ENCODE data around the gene FAM187B.
"Not testable (repeated sequence)": the region's sequence is repeated elsewhere in the genome, so short reads cannot be mapped to it uniquely, and the experiment has no call there.

Gene FAM187B

DNA sequence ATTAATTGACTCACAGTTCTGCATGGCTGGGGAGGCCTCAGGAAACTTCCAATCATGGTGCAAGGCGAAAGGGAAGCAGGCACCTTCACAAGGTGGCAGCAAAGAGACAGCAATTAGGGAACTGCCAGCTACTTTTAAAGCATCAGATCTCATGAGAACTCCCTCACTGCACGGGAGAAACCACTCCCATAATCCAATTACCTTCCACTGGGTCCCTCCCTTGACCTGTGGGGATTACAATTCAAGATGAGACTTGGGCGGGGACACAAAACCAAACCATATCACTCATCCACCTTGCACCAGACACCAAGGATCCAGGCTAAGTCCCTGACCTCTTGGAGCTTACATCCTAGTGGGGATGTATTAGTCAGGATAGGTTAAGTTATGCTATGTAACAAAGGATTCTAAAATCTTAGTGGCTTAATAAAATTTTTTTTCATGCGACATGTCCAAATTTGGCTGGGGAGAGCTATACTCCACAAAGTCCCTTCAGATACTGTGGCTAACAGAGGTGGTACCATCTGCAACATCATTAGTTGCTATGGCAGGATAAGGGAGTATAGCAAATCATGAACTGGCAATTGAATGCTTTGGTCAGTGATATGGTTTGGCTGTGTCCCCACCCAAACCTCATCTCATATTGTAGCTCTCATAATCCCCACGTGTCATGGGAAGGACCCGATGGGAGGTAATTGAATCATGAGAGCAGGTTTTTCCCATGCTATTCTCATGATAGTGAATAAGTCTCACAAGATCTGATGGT lies 8.3 kb upstream of the FAM187B start:
- no peak for DNase-seq (ENCODE audit: low read depth in 2 of 2)

DNA sequence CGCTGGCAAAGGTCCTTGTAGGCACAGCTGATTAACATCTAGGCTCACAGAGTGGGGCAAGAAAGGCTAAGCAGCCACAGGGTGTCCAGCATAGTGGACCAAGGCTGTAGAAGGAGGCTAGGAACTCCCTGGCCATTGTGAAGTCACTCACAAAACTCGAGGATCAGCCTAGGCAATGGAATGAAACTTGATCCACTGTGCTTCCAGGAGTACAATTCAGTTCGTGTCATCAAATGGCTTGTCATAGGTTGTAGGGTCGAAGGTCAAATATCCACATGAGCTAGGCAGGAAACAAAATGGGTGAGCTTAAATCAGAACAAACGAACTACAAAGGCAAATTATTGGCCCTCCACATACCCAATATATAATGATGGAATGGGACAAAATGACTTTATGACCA lies 4.4 kb upstream of the FAM187B start:
- DNase-seq (ENCODE audit: low read depth in 2 of 2), result no peak

DNA sequence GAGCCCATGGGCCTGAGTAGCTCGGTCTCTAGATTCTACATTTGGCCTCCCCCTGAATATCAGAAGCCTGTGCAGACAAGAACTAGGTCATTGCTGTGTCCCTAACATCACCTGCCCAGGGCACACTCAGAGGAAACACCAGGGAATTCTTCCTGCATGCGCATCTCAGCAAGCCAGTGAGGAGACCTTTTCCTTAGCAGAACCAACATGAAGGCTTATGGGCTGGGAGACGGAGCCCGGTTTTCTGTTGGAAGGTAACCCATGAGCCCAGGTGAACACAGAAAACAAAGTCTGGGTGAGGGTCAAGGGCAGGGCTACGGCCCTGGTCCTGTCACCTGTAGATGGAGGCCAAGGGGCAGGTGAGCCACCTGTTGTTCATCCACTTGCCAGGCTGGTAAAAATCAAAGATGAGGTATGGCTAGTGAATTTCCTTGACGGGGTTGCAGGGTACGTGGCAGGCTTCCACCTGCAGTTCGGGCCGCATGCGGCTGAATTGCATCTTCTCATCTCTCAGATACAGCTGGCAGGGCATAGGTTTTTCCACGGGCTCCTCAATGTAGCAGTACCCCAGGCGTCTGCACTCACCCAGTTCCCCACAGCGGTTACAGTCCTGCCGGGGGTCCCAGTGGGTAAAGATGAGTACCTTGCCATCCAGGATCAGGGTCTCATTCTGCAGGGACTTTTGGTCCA lies 3.6 kb upstream of the FAM187B start:
- no peak for DNase-seq (ENCODE audit: low read depth in 2 of 2)

DNA sequence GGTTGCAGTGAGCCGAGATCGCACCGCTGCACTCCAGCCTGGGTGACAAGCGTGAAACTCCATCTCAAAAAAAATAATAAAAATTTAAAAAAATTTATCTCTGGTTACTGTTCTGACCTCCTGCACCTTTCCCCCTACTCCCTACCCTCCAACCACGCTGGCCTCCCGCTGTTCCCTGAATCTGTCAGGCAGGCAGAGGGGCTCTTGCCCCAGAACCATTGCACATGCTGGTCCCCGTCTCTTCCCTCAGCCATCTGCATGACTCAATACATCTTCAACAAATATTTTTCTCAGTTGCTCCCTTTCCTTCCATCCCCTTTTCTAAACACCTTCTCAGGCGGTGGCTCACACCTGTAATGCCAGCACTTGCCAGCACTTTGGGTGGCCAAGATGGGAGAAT lies 1.1 kb upstream of the FAM187B start:
- no peak for DNase-seq (ENCODE audit: low read depth in 2 of 2)

DNA sequence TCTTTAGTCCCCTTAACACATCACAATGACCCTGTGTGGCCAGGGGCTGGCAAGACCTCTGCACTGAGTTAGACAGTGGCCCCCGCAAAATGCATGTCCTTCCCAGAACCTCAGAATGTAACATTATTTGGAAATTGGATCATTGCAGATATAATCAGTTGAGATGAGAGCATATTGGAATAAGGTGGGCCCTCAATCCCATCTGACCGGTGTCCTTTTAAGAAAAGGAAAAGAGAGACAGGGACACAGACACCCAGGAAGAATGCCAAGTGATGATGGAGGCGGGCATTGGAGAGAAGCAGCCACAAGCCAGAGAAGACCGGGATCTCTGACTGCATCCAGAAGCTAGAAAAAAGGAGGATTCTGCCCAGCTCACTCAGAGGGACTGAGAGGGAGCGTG lies 1.8 kb downstream of the FAM187B start:
- no peak for DNase-seq (ENCODE audit: low read depth in 2 of 2)

DNA sequence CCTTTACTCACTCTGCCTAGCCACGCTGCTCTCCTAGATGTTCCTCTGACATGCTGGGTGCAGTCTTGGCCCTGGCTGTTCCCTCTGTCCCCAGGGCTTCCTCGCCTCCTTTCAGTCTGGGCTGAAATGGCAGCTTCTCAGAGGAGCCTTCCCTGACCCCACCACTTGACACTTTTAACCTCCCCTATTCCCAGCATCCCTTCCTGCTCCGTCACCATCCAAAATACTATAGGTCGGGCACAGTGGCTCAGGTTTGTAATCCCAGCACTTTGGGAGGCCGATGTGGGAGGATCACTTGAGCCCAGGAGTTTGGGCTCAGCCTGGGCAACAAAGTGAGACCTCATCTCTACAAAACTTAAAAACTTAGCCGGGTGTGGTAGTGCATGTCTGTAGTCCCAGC lies 2.6 kb downstream of the FAM187B start:
- DNase-seq (ENCODE audit: low read depth in 2 of 2), result no peak

DNA sequence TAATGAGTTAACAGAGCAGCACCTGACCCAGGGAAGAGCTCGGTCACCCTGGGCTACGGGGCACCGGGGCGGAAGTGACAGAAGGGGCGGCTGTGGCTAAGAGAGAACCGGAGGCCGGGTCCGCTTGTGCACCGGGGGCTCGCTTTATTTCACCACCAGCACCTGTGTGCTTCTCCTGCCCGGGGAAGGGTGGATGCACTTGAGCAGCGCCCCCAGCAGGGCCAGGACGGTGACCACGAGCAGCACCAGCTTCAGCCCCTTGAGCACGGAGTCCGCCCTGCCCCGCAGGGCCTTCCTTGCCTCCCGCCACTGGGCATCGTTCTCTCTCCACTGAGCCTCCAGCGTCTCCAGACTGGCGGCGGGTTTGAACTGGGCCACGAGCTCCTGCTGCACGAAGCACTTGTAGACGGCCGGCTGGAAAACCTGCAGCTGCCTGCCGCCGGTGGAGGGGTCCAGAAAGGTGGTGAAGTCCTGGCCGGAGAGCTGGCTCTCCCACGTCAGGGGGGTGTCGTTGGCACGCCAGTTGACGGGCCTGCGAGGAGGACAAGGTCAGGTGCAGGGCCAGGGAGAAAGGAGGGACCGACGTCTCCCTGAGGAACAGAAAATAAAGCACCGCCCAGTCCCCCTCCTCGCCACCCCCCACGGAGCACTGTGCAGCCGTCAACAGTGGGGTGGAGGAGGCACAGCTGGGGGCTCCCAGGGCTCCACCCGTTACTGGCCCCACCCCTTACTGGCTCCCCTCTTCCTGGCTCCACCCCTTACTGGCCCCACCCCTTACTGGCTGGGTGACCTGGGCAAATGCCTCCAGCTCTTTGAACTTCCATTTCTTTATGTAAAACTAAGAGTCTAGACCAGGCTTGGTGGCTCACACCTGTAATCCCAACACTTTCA lies 3.6 kb downstream of the FAM187B start:
- DNase-seq (ENCODE audit: low read depth in 2 of 2), result no peak

DNA sequence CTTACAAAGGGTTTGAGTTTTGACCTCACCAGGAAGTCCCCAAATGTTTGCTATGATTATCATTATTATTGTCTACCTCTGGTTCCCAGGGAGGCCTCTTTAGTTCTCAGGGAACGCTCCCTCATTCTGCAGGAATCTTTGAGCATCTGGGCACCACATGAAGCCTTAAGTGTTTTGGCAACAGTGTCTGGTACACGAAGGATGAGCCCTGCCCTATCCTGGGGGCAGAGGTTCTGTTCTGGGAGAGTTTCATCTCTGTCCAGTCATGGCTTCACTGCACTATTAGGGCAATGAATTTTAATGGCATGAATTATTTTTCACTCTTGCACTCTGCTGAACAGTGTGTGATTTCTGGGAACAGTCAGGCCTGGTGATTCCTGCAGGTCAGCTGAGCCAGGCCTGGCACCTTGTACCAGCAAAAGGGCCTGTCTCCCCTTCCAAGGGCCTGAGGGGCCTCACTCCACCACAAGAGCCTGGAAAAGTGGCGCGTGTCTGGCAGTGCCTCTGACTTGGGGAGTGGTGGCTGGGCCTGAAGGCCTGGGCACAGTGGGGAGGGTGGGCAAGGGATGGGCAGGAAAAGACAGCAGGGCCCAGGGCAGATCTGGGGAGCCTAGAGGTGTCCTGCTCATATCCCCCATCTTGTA lies 4.6 kb downstream of the FAM187B start:
- no peak for DNase-seq (ENCODE audit: low read depth in 2 of 2)

DNA sequence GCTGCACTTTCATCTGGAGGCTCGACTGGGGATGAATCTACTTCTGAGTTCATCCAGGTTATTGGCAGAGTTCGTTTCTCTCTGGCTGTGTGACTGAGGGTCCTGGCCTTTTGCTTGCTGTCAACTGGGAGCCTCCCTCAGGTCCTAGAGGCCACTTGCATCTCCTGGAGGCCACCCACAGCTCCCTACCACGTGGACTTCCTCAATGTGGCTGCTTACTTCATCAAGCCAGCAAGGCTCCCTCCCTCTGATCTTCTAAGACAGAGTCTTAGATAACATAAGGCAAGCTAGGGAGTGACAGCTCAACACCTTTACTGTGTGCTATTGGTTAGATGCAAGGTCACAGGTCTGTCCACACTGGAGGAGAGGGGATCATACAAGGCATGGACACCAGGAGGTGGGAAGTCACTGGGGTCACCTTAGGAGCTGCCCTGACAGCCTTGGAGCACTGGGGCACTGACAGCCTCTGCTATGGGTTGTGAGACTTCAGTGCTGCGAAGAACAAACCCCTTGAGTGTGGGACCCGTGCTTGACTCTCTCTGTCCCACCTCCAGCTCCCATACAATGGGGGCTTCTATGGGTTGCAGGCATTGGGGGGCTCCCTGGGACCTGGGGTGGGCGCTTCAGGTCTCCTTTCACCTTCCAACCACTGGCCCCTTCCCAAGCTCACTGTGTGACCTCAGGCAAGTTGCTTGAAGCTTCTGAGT lies 5.3 kb downstream of the FAM187B start:
- no peak for DNase-seq (ENCODE audit: low read depth in 2 of 2)

DNA sequence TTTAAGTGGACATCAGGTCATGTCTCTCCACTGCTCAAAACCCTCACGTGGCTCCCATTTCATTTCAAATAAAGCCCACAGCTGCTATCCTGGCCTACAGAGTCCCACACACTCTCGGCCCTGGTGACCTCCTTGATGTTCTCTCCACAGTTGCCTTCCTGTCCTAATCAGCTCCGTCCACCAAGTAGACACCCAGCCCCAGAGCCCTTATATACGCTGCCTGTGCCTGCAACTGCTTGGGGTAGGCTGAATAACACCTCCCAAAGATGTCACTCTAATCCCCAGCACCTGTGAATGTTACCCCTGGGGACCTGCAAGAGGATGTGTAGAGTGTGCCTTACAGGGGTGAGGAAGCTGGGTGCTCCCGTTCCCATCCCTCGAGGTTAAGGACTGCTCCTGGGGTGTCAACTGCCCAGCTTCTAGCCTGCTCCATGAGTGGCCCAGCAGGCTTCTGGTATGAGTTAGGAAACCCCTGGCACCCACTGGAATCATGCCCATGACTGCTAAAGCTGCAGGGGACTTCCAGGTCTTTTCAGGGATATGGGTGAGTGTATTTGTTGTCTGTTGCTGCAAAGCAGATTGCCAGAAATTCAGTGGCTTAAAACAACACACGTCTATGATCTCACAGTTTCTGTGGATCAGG lies 6.0 kb downstream of the FAM187B start:
- no peak for DNase-seq (ENCODE audit: low read depth in 2 of 2)

DNA sequence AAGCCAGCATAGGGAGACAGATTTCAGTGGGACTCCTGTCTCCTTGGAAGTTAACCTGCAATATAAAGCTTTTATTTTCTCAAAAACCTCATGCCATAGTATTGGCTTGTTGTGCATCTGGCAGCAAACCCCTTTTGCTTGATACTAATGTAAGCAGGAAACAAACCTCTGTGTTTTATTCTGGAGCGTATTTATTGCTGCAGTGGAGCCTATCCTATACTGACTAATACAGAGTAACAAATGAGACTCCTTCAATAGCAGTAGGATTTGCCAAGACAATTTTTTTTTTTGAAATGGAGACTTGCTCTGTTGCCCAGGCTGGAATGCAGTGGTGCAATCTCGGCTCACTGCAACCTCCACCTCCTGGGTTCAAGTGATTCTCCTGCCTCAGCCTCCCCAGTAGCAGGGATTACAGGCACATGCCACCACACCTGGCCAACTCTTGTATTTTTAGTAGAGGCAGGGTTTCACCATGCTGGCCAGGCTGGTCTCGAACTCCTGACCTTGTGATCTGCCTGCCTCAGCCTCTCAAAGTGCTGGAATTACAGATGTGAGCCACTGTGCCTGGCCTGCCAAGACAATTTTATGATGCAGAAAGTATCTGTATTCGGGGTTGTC lies 7.5 kb downstream of the FAM187B start:
- not testable (repeated sequence) for DNase-seq (ENCODE audit: low read depth in 2 of 2)

DNA sequence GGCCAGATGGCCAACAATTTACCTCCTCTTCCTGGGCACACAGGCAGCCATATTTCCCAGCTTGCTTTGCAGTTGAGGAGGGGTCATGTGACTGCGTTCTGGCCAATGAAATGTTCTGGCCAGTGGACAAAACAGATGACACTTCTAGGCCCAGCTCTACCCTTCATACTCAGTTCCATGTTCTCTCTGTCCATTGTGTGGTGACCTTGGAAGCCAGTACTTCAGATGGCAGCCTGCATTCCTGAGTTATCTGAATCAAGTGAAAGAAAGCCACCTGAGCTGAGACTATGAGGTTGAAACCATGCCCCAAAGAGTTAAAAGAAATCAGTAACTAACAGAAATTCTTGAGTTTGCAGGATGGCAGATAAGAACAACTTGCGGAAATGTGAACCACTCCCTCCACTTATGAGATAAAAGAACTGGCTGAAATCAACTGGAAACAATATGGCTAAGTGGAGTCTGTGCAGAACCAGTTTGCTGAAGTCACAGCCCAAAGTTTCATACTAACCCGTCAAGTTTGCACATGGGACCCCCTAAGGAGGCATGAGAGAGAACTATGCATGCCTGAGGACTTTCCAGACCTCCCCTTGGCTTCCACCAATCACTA lies 8.1 kb downstream of the FAM187B start:
- no peak for DNase-seq (ENCODE audit: low read depth in 2 of 2)

DNA sequence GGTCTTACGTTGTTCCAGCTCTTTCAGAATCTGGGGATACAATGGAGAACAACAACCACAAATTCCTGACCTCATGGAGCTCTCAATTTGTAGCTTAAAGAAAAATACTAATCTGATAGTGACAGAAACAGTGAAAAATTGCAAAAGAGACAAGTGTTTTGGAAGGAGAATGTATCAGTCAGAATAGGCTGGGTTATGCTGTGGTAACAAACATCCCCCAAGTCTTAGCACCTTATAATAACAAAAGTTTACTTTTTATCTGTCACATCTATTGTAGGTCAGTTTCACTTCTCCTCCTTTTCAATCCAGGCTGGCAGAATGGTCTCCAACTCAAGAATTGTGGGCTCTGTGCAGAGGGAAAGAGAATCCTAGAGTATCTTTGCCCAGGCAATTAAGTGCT lies 9.5 kb downstream of the FAM187B start:
- no peak for DNase-seq (ENCODE audit: low read depth in 2 of 2)

DNA sequence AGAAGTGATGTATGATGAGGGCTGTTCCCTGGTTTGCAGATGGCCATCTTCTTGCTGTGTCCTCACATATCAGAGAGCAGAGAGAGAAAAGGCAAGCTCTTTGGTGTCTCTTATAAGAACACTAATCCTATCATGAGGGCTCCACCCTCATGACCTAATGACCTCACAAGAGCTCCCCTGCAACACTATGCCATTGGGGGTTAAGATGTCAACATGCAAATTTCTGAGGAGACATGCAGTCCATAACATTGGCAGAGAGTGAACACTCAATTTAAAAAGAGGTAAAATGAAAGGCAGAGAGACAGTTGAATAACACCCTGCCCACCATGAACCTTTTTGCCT lies 10.9 kb downstream of the FAM187B start:
- no peak for DNase-seq (ENCODE audit: low read depth in 2 of 2)

DNA sequence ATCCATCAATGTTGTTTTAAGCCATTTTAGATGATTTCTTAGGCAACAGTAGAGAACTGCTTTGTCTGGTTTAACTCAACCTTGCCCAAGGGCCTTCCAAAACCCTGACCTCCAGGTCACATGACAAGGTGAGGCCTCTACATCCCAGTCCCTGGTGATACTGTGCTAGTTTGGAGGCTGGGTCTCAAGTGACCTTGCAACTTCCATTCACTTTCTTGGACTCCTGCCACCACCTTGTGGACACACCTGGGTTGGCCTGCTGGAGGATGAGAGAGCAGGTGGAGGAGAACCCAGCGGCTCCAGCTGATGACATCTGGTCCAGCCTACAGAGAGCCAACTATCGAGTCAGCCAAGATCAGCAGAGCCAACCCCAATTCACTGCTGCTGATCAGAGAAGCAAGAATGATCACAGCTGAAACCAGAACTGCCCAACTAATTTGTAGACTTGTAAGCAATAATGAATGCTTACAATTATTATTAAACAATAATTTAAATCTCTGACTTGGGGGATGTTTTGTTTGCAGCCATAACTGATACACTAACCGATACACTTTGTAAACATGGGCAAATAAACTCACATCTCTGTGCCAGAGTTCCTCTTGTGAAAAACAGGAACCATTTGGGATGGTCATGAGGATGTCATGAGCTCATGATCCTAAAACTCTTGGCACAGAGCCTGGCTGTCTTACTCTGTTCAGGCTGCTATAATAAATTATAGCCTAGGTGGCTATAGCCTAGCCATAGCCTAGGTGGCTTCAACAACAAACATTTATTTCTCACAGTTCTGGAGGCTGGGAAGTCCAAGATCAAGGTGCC lies 11.5 kb downstream of the FAM187B start:
- DNase-seq (ENCODE audit: low read depth in 2 of 2), result no peak

DNA sequence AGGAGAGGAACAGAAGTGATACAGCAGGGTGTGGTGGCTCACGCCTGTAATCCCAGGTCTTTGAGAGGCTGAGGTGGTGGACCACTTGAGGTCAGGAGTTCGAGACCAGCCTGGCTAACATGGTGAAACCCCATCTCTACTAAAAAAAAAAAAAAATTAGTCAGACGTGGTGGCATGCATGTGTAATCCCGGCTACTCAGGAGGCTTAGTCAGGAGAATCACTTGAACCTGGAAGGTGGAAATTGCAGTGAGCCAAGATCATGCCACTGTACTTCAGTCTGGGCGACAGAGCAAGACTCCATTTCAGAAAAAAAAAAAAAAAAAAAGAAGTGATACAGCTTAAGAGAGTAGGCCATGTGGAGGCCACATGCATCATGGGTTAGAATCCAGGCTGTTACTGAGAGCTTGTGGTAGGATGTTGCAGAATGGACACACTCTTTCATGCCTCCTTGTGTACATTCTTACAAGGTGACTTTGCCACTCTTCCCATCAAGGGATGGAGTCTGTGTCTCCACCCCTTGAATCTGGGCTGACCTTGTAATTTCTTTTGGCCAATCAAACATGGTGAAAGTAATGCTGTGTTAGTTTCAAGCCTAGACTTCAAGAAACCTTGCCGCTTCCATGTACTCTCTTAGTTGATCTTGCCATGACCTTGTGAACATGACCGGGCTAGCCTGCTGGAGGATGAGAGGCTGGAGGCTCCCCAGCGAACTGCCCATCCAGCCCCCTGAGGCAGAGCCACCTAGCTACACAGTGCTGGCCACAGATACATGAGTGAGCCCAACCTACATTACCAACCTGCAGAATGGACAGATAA lies 12.3 kb downstream of the FAM187B start:
- no peak for DNase-seq (ENCODE audit: low read depth in 2 of 2)

DNA sequence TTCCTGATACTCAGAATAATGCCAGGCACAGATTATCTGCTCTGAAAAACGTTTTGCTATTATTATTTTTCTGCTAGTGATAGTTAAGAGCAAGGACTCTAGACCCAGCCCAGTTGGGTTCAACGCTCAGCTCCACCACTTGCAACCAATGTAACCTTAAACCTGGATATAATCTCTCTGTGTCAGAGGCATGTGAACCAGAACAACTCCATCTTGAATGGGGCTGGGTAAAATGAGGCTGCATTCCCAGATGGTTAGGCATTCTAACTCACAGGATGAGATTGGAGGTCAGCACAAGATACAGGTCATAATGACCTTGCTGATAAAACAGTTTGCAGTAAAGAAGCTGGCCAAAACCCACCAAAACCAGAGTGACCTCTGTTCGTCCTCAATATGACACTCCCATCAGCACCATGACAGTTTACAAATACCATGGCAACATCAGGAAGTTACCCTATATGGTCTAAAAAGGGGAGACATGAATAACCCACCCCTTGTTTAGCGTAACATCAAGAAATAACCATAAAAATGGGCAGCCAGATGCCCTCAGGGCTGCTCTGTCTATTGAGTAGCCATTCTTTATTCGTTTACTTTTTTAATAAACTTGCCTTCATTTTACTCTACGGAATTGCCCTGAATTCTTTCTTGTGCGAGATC lies 13.6 kb downstream of the FAM187B start:
- DNase-seq (ENCODE audit: low read depth in 2 of 2), result no peak

Data from fibroblast of skin of left quadriceps (primary cell).